Left ventricle myocardium superior (tissue), 1 donor: Measurements from ENCODE around the gene TMEM19. TPM values are rescaled to one million over a fixed set of nuclear protein-coding genes. Genes with fewer than 3 reads are reported as not detected.

ENCODE experiments used
- ATAC-seq: fragments of 200-7000 bp; cut with Tn5 transposase; one replicate; pipeline ENCODE4 v1.9.1; 2020; ENCODE audit warnings: mild to moderate bottlenecking, moderate library complexity
- DNase-seq: peaks from one replicate; pipeline ENCODE4 v3.0.0-alpha.2; 2020
- intact Hi-C: fragments of 100-400 bp; cut with micrococcal nuclease; formaldehyde crosslinking; loops from one replicate; pipeline ENCODE4 v1.11.0; 2022
- long read RNA-seq: library from polyadenylated mRNA; unstranded; transcript quantifications from one replicate; pipeline ENCODE4 v2.0.0, GENCODE V29; 2021
- total RNA-seq: library from RNA; stranded (reverse); fragmentation: NEBNext Ultra II Directional; extraction: Animal tissue kit (Norgen Biotek cat#: 25700); gene quantifications from one replicate; pipeline ENCODE4 v1.2.1, GENCODE V29; 2021
- donor health status: DM: no; HTN: yes; CAD: no; lungs with severe emphysema.

The TMEM19 gene
- total RNA-seq = 30.9 TPM
- long read RNA-seq, full-length matches to known transcripts = 23 of 33 reads
- long read RNA-seq, partial matches to known transcripts = 1 of 33 reads
- long read RNA-seq, other reads (novel, unspliced or antisense) = 9 of 33 reads

- DNase-seq = peak; percentile 95
- intact Hi-C loops = no loop called here
- ATAC-seq = peak; percentile 99
Measured at GRCh38 chr12:71685914-71686657, at the start of gene TMEM19. TMEM19 (plus strand) TSS chr12:71686082; CDS start chr12:71686681, 599 bp downstream.

GRCh38 chr12:71636704-71637115, 49.2 kb upstream of the TMEM19 start:
- no peak for ATAC-seq
- intact Hi-C loops = loop anchor here (10.0 kb wide), 1 partner anchor 108 kb away; no protein-coding TSS in a partner anchor
- DNase-seq = no peak

GRCh38 chr12:71638499-71638898, 47.4 kb upstream of the TMEM19 start:
- ATAC-seq (no peak), DNase-seq (no peak)
- intact Hi-C loops = loop anchor here (10.0 kb wide), 1 partner anchor 106 kb away; no protein-coding TSS in a partner anchor

GRCh38 chr12:71639341-71639760, 46.5 kb upstream of the TMEM19 start:
- intact Hi-C loops = loop anchor here (10.0 kb wide), 1 partner anchor 105 kb away; no protein-coding TSS in a partner anchor
- DNase-seq (no peak), ATAC-seq (peak; percentile 83)

GRCh38 chr12:71640316-71640715, 45.6 kb upstream of the TMEM19 start:
- DNase-seq (no peak), ATAC-seq (no peak)
- intact Hi-C loops = no loop called here

- no peak for ATAC-seq
- no peak for DNase-seq
- intact Hi-C loops = no loop called here
Measured at GRCh38 chr12:71641390-71641789, 44.5 kb upstream of the TMEM19 start.

GRCh38 chr12:71642264-71642663, 43.6 kb upstream of the TMEM19 start:
- no peak for ATAC-seq
- DNase-seq = no peak
- intact Hi-C loops = no loop called here

- DNase-seq (no peak), ATAC-seq (no peak)
- intact Hi-C loops = no loop called here
Measured at GRCh38 chr12:71645268-71645667, 40.6 kb upstream of the TMEM19 start.

- intact Hi-C loops = no loop called here
- DNase-seq = no peak
- no peak for ATAC-seq
Measured at GRCh38 chr12:71646512-71646911, 39.4 kb upstream of the TMEM19 start.

GRCh38 chr12:71648537-71648936, 37.3 kb upstream of the TMEM19 start:
- no peak for ATAC-seq
- no peak for DNase-seq
- intact Hi-C loops = no loop called here

- ATAC-seq (no peak), DNase-seq (no peak)
- intact Hi-C loops = no loop called here
Measured at GRCh38 chr12:71649401-71649800, 36.5 kb upstream of the TMEM19 start.

- ATAC-seq (no peak), DNase-seq (no peak)
- intact Hi-C loops = no loop called here
Measured at GRCh38 chr12:71652656-71653055, 33.2 kb upstream of the TMEM19 start.

GRCh38 chr12:71653137-71653536, 32.7 kb upstream of the TMEM19 start:
- DNase-seq (no peak), ATAC-seq (no peak)
- intact Hi-C loops = no loop called here

GRCh38 chr12:71654200-71654599, 31.7 kb upstream of the TMEM19 start:
- ATAC-seq = no peak
- intact Hi-C loops = no loop called here
- DNase-seq = no peak

- ATAC-seq (no peak), DNase-seq (no peak)
- intact Hi-C loops = no loop called here
Measured at GRCh38 chr12:71655495-71655894, 30.4 kb upstream of the TMEM19 start.

GRCh38 chr12:71655907-71656306, 30.0 kb upstream of the TMEM19 start:
- no peak for DNase-seq
- intact Hi-C loops = no loop called here
- no peak for ATAC-seq

GRCh38 chr12:71656740-71657139, 29.1 kb upstream of the TMEM19 start:
- DNase-seq (no peak), ATAC-seq (no peak)
- intact Hi-C loops = no loop called here

GRCh38 chr12:71661977-71662530, 23.8 kb upstream of the TMEM19 start:
- ATAC-seq (no peak), DNase-seq (no peak)
- intact Hi-C loops = no loop called here

GRCh38 chr12:71662849-71663560, 22.9 kb upstream of the TMEM19 start:
- intact Hi-C loops = no loop called here
- ATAC-seq (peak; percentile 31), DNase-seq (peak; percentile 67)
